ENCODE results near the gene NRIP3. TPM values are rescaled to one million over a fixed set of nuclear protein-coding genes. Genes with fewer than 3 reads are reported as not detected.

Gene NRIP3
- total and polyA plus RNA-seq, 4 donors: under 0.01 to 1.0 (median 0.07) TPM; not detected in 1

- H3K9me3 ChIP-seq (ENCODE audit: control insufficient read depth in 4 of 4, low read length in 3 of 4): peaks cover 1 to 6% (median 3%) of the 10 kb centered on the region in 4 donors
- H3K36me3 ChIP-seq (ENCODE audit: control insufficient read depth in 4 of 4, insufficient read depth in 3 of 4, low read depth in 1 of 4, low read length in 3 of 4): no peaks in the 10 kb centered on the region
- 88% methylated on average over 2 of the region's 2 CpGs for WGBS
- DNase-seq (ENCODE audit: low spot score): no peak
- TF ChIP-seq SP1 (IDR thresholded peaks at IDR 0.05) (no peak), MAX (IDR thresholded peaks at IDR 0.05) (no peak), FOXA2 (IDR thresholded peaks at IDR 0.05) (no peak), RXRA (IDR thresholded peaks at IDR 0.05) (no peak), EGR1 (IDR thresholded peaks at IDR 0.05; ENCODE audit: low read depth in 2 of 2) (no peak), JUND (IDR thresholded peaks at IDR 0.05) (no peak), FOXA1 (IDR thresholded peaks at IDR 0.05) (no peak), YY1 (IDR thresholded peaks at IDR 0.05) (no peak), CTCF (IDR thresholded peaks at IDR 0.05; ENCODE audit: low read depth, low read length, missing input control) (no peak), ZBTB33 (IDR thresholded peaks at IDR 0.05) (no peak), NR2F2 (IDR thresholded peaks at IDR 0.05) (no peak), GABPA (IDR thresholded peaks at IDR 0.05 in 1 of 2, conservative IDR thresholded peaks at IDR 0.05 in 1 of 2) (no peak)
- H3K4me1 ChIP-seq (ENCODE audit: control insufficient read depth in 4 of 4, insufficient read depth in 4 of 4, low read length in 3 of 4): no peaks in the 10 kb centered on the region
- H3K27ac ChIP-seq (ENCODE audit: low read depth in 1 of 2, low read length in 2 of 2): no peak overlapping the region
- H3K27me3 ChIP-seq (ENCODE audit: control insufficient read depth in 4 of 4, insufficient read depth in 4 of 4, low read length in 3 of 4): peaks cover 0 to 3% (median 0%) of the 10 kb centered on the region in 4 donors
- no peak overlapping the region for H3K9ac ChIP-seq (ENCODE audit: low read depth in 1 of 2, low read length in 2 of 2)
- H3K4me3 ChIP-seq (ENCODE audit: low read depth in 1 of 3, low read length in 3 of 3): no peak overlapping the region
Measured at GRCh38 chr11:9041747-9042146, 37.9 kb upstream of the NRIP3 start.

GRCh38 chr11:9040410-9040809, 36.6 kb upstream of the NRIP3 start:
- TF ChIP-seq TAF1 (conservative IDR thresholded peaks at IDR 0.05) (no peak), FOXA1 (IDR thresholded peaks at IDR 0.05) (no peak), GABPA (IDR thresholded peaks at IDR 0.05 in 1 of 2, conservative IDR thresholded peaks at IDR 0.05 in 1 of 2) (no peak), CTCF (IDR thresholded peaks at IDR 0.05; ENCODE audit: low read depth, low read length, missing input control) (no peak), RAD21 (IDR thresholded peaks at IDR 0.05) (no peak), REST (IDR thresholded peaks at IDR 0.05) (no peak), SP1 (IDR thresholded peaks at IDR 0.05) (no peak), YY1 (IDR thresholded peaks at IDR 0.05) (no peak), MAX (IDR thresholded peaks at IDR 0.05) (no peak), JUND (IDR thresholded peaks at IDR 0.05) (no peak), NR2F2 (IDR thresholded peaks at IDR 0.05) (no peak), EGR1 (IDR thresholded peaks at IDR 0.05; ENCODE audit: low read depth in 2 of 2) (no peak)
- H3K27ac ChIP-seq (ENCODE audit: low read depth in 1 of 2, low read length in 2 of 2): no peak overlapping the region
- DNase-seq (ENCODE audit: low spot score): no peak
- no peak overlapping the region for H3K9ac ChIP-seq (ENCODE audit: low read depth in 1 of 2, low read length in 2 of 2)
- H3K4me3 ChIP-seq (ENCODE audit: low read depth in 1 of 3, low read length in 3 of 3): no peak overlapping the region
- peaks cover 1 to 6% (median 3%) of the 10 kb centered on the region in 4 donors for H3K9me3 ChIP-seq (ENCODE audit: control insufficient read depth in 4 of 4, low read length in 3 of 4)
- peaks cover 0 to 3% (median 0%) of the 10 kb centered on the region in 4 donors for H3K27me3 ChIP-seq (ENCODE audit: control insufficient read depth in 4 of 4, insufficient read depth in 4 of 4, low read length in 3 of 4)
- H3K4me1 ChIP-seq (ENCODE audit: control insufficient read depth in 4 of 4, insufficient read depth in 4 of 4, low read length in 3 of 4): no peaks in the 10 kb centered on the region
- WGBS: 79% methylated on average over 10 of the region's 10 CpGs
- no peaks in the 10 kb centered on the region for H3K36me3 ChIP-seq (ENCODE audit: control insufficient read depth in 4 of 4, insufficient read depth in 3 of 4, low read depth in 1 of 4, low read length in 3 of 4)

Data from liver (tissue), 9 donors.